Keratinocyte (primary cell): ENCODE measurements around the gene ZC3H18. TPM values are rescaled to one million over a fixed set of nuclear protein-coding genes. Genes with fewer than 3 reads are reported as not detected.

Experiments used
- DNase-seq: peaks from one replicate; pipeline ENCODE4 v3.0.0-alpha.2; 2011; ENCODE audit warnings: low read depth, missing footprints, low spot score
- FAIRE-seq: peaks from 2 replicates; lab custom pipeline; 2011; peaks lifted over from hg19 to GRCh38; lab: Jason Lieb, UNC
- H2AFZ ChIP-seq: 2 replicates; pipeline ENCODE4 v1.6.0; 2012; ENCODE audit warnings: low read length, control low read depth, inconsistent platforms; ENCODE audit not compliant: control insufficient read depth
- H3K27ac ChIP-seq: 2 replicates; pipeline ENCODE4 v1.5.1; 2011; ENCODE audit warnings: low read length; ENCODE audit not compliant: control insufficient read depth, insufficient read depth
- H3K27me3 ChIP-seq: 3 replicates; pipeline ENCODE4 v1.6.0; 2011; ENCODE audit warnings: low read length; ENCODE audit not compliant: control insufficient read depth, insufficient read depth; ENCODE audit errors: extremely low read depth
- H3K36me3 ChIP-seq, 2 experiments: 2 replicates in 1 of 2; 3 replicates in 1 of 2; pipeline ENCODE4 v1.5.1; 2011; ENCODE audit warnings: low read length in 2 of 2, mild to moderate bottlenecking in 1 of 2; ENCODE audit not compliant: control insufficient read depth in 2 of 2, insufficient read depth in 2 of 2; ENCODE audit errors: extremely low read depth in 1 of 2
- H3K4me1 ChIP-seq: 3 replicates; pipeline ENCODE4 v1.5.1; 2011; ENCODE audit warnings: low read length; ENCODE audit not compliant: control insufficient read depth, insufficient read depth; ENCODE audit errors: extremely low read depth
- H3K4me2 ChIP-seq: 3 replicates; pipeline ENCODE4 v1.6.0; 2011; ENCODE audit warnings: low read depth, low read length; ENCODE audit not compliant: control insufficient read depth, insufficient read depth; ENCODE audit errors: extremely low read depth
- H3K4me3 ChIP-seq, 3 experiments: fragments of 200-600 bp in 1 of 3; sonication (generic) in 1 of 3; 2 replicates in 2 of 3; 3 replicates in 1 of 3; pipeline ENCODE4 v1.5.1; 2011 to 2016; ENCODE audit warnings: low read length in 3 of 3, mild to moderate bottlenecking in 3 of 3, control low read depth in 2 of 3, inconsistent platforms in 1 of 3, low read depth in 1 of 3, mixed read lengths in 1 of 3, mixed run types in 1 of 3, moderate library complexity in 1 of 3; ENCODE audit not compliant: control insufficient read depth in 2 of 3, insufficient read depth in 2 of 3; ENCODE audit errors: extremely low read depth in 1 of 3
- H3K79me2 ChIP-seq: 2 replicates; pipeline ENCODE4 v1.6.0; 2012; ENCODE audit warnings: low read length; ENCODE audit not compliant: control insufficient read depth, insufficient read depth
- H3K9ac ChIP-seq: 3 replicates; pipeline ENCODE4 v1.6.0; 2011; ENCODE audit warnings: low read length; ENCODE audit not compliant: control insufficient read depth, insufficient read depth; ENCODE audit errors: extremely low read depth
- H3K9me1 ChIP-seq: 3 replicates; pipeline ENCODE4 v1.6.0; 2011; ENCODE audit warnings: low read length; ENCODE audit not compliant: control insufficient read depth, insufficient read depth; ENCODE audit errors: extremely low read depth
- H3K9me3 ChIP-seq: 2 replicates; pipeline ENCODE4 v1.5.1; 2012; ENCODE audit warnings: low read depth, low read length; ENCODE audit not compliant: control insufficient read depth
- H4K20me1 ChIP-seq: 3 replicates; pipeline ENCODE4 v1.6.0; 2011; ENCODE audit warnings: low read length; ENCODE audit not compliant: control insufficient read depth, insufficient read depth; ENCODE audit errors: extremely low read depth
- EZH2 ChIP-seq: IDR thresholded peaks from one replicate; pipeline ENCODE4 v1.6.1; 2012; ENCODE audit warnings: inconsistent platforms, mild to moderate bottlenecking, low read length, moderate library complexity
- dilution Hi-C: fragments of 300-500 bp; cut with MboI; formaldehyde crosslinking; loops from one replicate; pipeline ENCODE4 v1.7.0; 2020; ENCODE audit warnings: low sequenced_read_pairs; ENCODE audit not compliant: extremely low pct_ligation_motif_present
- polyA plus RNA-seq, 5 experiments: library from polyadenylated mRNA; depleted of rRNA in 3 of 5; stranded (reverse) in 3 of 5; stranded (forward) in 1 of 5; unstranded in 1 of 5; fragments of >200 nt; gene quantifications; 1 replicate in 1 of 5; 2 replicates in 3 of 5; 3 replicates in 1 of 5; pipeline versions ENCODE4 v1.2.1 to v1.2.3, GENCODE V29; 2011 to 2012; ENCODE audit warnings: missing spikeins in 2 of 5, low read depth in 1 of 5, low replicate concordance in 1 of 5
- TF ChIP-seq, protein P1 (sequence below), 3 experiments: IDR thresholded peaks in 1 of 3; conservative IDR thresholded peaks in 1 of 3; optimal IDR thresholded peaks in 1 of 3; 2 replicates in 2 of 3; 3 replicates in 1 of 3; pipeline versions ENCODE3 to v1.5.1; 2011; ENCODE audit warnings: low read length in 3 of 3, mild to moderate bottlenecking in 3 of 3, moderate library complexity in 2 of 3, control low read depth in 1 of 3, inconsistent platforms in 1 of 3; ENCODE audit not compliant: insufficient read depth in 2 of 3; ENCODE audit errors: extremely low read depth in 1 of 3

ZC3H18 gene
- polyA plus RNA-seq, 1 donor (not counting 4 experiments of a cell fraction or from before 2014, with no cell fraction given) = 7.5 TPM

DNA sequence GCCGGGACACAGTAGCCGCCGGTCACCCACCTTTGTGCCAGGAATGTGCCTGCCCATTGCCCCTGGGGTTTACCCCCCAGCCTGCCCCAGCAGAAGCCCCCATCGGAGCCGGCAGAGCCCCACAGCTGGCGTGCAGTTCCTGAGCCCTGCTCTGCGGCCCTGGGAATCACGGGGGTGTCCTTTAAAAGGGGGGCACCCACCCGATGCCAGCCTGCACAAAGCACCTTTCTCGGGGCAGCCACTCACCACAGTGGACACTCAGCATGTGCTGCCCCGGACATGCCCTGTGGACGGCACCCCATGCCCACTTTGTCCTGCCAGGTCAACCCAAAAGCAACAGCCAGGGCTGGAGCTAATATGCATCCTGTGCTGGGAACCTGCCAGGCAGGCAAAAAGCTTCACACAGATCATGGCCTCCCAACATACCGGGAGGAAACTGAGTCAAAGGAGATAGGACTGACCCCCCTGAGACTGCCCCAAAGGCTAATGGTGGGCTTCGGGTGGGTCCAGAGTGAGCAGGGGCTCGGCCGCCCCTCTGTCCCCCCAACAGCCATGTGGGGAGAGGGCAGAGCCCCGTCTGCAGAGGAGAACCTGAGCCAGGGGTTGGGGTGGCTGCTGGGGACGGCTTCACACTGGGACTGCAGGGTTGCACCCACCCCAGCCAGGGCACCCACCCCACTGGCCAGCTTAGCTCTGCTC, 45.8 kb upstream of the ZC3H18 start:
- no peak overlapping the region for H3K27ac ChIP-seq
- no peaks in the 10 kb centered on the region for H3K79me2 ChIP-seq
- dilution Hi-C loops = no loop called here
- FAIRE-seq (no peak), DNase-seq (no peak)
- no peaks in the 10 kb centered on the region for H4K20me1 ChIP-seq
- H3K9ac ChIP-seq = no peak overlapping the region
- H2AFZ ChIP-seq = no peak overlapping the region
- H3K4me2 ChIP-seq = no peak overlapping the region
- no peak for TF ChIP-seq EZH2
- TF ChIP-seq, protein P1, sequence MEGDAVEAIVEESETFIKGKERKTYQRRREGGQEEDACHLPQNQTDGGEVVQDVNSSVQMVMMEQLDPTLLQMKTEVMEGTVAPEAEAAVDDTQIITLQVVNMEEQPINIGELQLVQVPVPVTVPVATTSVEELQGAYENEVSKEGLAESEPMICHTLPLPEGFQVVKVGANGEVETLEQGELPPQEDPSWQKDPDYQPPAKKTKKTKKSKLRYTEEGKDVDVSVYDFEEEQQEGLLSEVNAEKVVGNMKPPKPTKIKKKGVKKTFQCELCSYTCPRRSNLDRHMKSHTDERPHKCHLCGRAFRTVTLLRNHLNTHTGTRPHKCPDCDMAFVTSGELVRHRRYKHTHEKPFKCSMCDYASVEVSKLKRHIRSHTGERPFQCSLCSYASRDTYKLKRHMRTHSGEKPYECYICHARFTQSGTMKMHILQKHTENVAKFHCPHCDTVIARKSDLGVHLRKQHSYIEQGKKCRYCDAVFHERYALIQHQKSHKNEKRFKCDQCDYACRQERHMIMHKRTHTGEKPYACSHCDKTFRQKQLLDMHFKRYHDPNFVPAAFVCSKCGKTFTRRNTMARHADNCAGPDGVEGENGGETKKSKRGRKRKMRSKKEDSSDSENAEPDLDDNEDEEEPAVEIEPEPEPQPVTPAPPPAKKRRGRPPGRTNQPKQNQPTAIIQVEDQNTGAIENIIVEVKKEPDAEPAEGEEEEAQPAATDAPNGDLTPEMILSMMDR (optimal IDR thresholded peaks at IDR 0.05 in 1 of 3, IDR thresholded peaks at IDR 0.05 in 1 of 3, conservative IDR thresholded peaks at IDR 0.05 in 1 of 3; ENCODE audit: extremely low read depth in 1 of 3, insufficient read depth in 2 of 3, low read length in 3 of 3) = no peak
- no peaks in the 10 kb centered on the region for H3K4me1 ChIP-seq
- no peaks in the 10 kb centered on the region for H3K9me3 ChIP-seq
- H3K27me3 ChIP-seq = no peaks in the 10 kb centered on the region
- no peak overlapping the region for H3K4me3 ChIP-seq
- H3K9me1 ChIP-seq = no peaks in the 10 kb centered on the region
- H3K36me3 ChIP-seq = peaks cover 0 to 2% of the 10 kb centered on the region in 2 experiments

DNA sequence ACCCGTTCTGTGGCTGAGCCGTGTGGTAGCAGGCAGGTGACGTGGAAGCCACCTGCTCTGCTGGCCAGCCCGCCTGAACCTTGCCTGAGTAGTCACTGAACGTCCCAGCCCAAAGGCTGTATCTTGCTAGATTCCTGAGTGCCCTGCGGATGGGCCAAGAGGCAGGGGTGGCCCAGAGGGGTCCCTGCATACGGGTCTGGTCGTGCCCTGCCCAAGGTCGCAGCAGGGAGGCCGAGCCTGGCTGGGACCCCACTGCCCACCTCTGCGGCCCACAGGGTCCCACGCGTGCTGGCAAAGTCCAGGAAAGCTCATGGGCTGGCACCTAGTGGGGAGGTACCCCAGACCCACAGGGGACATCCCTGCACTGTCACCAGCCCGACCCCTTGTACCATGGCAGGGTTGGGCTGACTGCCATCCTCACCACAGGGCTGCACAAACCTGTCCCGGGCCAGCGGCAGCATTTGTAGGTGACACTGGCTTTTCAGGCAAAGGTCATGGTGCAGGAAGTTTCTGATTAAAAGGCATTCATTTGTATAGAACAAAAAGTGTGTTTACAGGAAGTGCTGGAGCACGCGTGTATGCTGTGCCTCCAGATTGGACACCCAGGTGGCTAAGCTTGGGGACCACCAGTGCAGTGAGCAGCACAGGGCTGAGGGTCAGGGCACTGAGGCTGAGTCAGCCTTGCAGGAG, 45.1 kb upstream of the ZC3H18 start:
- FAIRE-seq = no peak
- Histone ChIP-seq H4K20me1 (no peaks in the 10 kb centered on the region), H3K4me1 (no peaks in the 10 kb centered on the region), H3K27ac (no peak overlapping the region), H3K36me3 (peaks cover 0 to 4% of the 10 kb centered on the region in 2 experiments), H3K79me2 (no peaks in the 10 kb centered on the region), H3K9me1 (no peaks in the 10 kb centered on the region), H3K4me2 (no peak overlapping the region), H3K9ac (no peak overlapping the region), H3K4me3 (no peak overlapping the region), H2AFZ (no peak overlapping the region), H3K9me3 (no peaks in the 10 kb centered on the region), H3K27me3 (no peaks in the 10 kb centered on the region)
- no peak for TF ChIP-seq EZH2
- TF ChIP-seq, protein P1 (optimal IDR thresholded peaks at IDR 0.05 in 1 of 3, IDR thresholded peaks at IDR 0.05 in 1 of 3, conservative IDR thresholded peaks at IDR 0.05 in 1 of 3; ENCODE audit: extremely low read depth in 1 of 3, insufficient read depth in 2 of 3, low read length in 3 of 3) = no peak
- dilution Hi-C loops = no loop called here
- DNase-seq = no peak
